Heart left ventricle (tissue), 13 donors: ENCODE measurements around the gene ZBTB22.

ENCODE experiments used
- POLR2A ChIP-seq, 2 donors: fragments of 450-650 bp; IDR thresholded peaks; one replicate each; pipeline ENCODE4 v1.6.1; 2017; ENCODE audit warnings: antibody characterized with exemption in 2 of 2, mild to moderate bottlenecking in 2 of 2, moderate library complexity in 2 of 2
- TF ChIP-seq, protein P1 (sequence below), 12 donors: fragments of 200-600 bp; sonication (generic) in 4 of 12; IDR thresholded peaks; one replicate each; pipeline versions ENCODE4 v1.5.0 to v1.8.0; 2018 to 2022; ENCODE audit warnings: antibody characterized with exemption in 12 of 12, mild to moderate bottlenecking in 5 of 12
- donor health status: ischemic (EF 13 %, LVEDD 7.1; RV severe dilation, severe dysfunction).
- donor health status: DM: no; HTN: yes; CAD: no.
- donor health status: DM: no; HTN: no; CAD: no.
- donor health status: ischemic (EF 25% LVEDD 6.9; RV normal size, moderate dysfunction).
- donor health status: ischemic (EF 25% LVEDD 5.7; RV mildly dilated, moderate dysfunction).
- donor health status: ischemic (EF 35%, LVEDD 5.7; RV mildly dilated, moderate dysfunction).
- donor health status: nonischemic (EF 11% LVEDD 7.7; RV severe dilation, severe dysfunction).
- donor health status: DM: yes; HTN: yes; CAD: no.
- donor health status: PGD.
- donor health status: ischemic (EF 29% LVEDD 5.4; RV normal size, mild dysfunction).
- donor health status: nonischemic (EF 23%, LVEDD 6.1; RV moderate dilation, normal function).

DNA sequence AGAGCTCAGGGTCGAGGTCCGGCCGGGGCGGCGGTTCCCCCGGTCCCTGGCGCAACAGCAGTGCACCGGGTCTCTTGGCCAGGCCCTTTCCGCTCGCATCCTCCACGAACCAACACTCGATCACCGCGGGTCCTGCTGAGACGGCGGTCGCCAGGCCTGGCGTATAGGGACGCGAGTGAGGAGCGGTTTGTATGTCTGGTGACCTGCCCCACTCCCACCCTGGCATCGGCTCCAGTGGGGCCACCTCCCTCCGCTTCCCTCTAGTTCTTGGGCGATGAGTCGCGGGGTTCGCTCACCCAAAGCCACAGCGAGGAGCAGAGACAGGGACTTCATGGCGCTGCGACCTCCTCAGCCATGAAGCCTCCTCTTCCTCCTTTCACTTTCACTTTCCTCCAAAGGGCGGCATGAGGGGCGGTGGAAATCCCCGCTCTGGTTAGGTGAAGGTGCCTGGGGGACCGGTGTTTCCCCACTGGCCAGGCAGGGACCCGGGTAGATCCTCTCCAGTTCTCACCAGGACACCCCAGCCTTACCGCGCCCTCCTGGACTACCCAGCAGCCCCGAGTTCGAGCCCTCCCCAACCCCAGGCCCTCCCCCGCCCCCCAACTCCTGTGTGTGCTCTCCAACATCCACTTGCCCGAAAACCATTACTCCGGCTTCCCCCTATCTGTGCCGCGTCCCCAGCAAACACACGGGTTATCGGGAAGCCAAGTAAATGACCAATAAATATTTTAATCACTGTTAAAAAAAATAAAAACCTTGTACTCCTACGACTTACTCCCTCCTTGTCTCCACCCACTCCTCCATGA, 3.6 kb downstream of the ZBTB22 start, which contains the start of gene TAPBP:
- TF ChIP-seq, protein P1, sequence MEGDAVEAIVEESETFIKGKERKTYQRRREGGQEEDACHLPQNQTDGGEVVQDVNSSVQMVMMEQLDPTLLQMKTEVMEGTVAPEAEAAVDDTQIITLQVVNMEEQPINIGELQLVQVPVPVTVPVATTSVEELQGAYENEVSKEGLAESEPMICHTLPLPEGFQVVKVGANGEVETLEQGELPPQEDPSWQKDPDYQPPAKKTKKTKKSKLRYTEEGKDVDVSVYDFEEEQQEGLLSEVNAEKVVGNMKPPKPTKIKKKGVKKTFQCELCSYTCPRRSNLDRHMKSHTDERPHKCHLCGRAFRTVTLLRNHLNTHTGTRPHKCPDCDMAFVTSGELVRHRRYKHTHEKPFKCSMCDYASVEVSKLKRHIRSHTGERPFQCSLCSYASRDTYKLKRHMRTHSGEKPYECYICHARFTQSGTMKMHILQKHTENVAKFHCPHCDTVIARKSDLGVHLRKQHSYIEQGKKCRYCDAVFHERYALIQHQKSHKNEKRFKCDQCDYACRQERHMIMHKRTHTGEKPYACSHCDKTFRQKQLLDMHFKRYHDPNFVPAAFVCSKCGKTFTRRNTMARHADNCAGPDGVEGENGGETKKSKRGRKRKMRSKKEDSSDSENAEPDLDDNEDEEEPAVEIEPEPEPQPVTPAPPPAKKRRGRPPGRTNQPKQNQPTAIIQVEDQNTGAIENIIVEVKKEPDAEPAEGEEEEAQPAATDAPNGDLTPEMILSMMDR (IDR thresholded peaks at IDR 0.05) = no peak
- TF ChIP-seq POLR2A (IDR thresholded peaks at IDR 0.05) = peak in 1 of 2 donors; percentile 34
